A673 (cell line): ENCODE data around the gene ZC3H12C.

Experiments
- CTCF ChIP-seq: fragments of 300-800, 200-600 bp; sonication (generic); conservative IDR thresholded peaks from 2 replicates; pipeline ENCODE4 v1.5.1; 2017; ENCODE audit warnings: low read depth, mild to moderate bottlenecking, antibody characterized with exemption, low read length, moderate library complexity, mixed read lengths
- EZH2 ChIP-seq: fragments of 200-600 bp; sonication (generic); IDR thresholded peaks from 2 replicates; pipeline ENCODE4 v1.6.1; 2017; ENCODE audit warnings: borderline replicate concordance, low read depth, mild to moderate bottlenecking, mixed read lengths, antibody characterized with exemption, low read length; ENCODE audit not compliant: poor library complexity, severe bottlenecking

DNA sequence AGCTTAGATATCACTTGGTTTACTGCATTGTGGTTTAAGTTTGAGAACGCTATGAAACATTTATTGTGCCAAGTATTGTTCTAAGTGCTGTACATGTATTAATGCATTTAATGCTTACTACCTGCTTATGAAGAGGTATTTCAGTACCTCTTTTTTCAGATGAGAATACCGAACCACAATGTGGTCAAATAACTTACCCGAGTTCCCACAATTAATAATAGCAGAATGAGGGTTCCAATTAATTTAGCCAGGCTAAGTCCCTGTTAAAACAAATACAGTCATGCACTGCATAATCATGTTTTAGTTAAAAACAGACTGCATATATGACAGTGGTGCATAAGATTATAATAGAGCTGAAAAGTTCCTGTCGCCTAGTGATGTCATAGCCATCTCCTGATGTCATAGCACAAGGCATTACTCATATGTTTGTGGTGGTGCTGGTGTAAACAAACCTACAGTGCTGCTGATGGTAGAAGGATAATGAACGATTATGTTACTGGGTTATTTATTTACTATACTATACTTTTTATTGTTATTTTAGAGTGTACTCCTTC is 4.3 kb downstream of the ZC3H12C start:
- TF ChIP-seq EZH2 (no peak), CTCF (no peak)
